Activated B cell treated with CpG ODN at 0.5 μM for 24 hours (primary cell): ENCODE measurements around the gene HS6ST1. TPM values are rescaled to one million over a fixed set of nuclear protein-coding genes. Genes with fewer than 3 reads are reported as not detected.

Experiments used
- ATAC-seq: fragments of 200-7000 bp; cut with Tn5 transposase; one replicate; pipeline ENCODE4 v1.10.0; 2021; ENCODE audit warnings: low read depth, mild to moderate bottlenecking, moderate library complexity
- CTCF ChIA-PET: fragments of 350-600 bp; sonication (Branson Sonifier 250); formaldehyde crosslinking; loops from one replicate; lab custom pipeline; 2021; ENCODE audit warnings: antibody characterized with exemption; lab: Charles Lee
- POLR2A ChIA-PET: fragments of 350-600 bp; sonication (Branson Sonifier 250); formaldehyde crosslinking; loops from one replicate; lab custom pipeline; 2021; ENCODE audit warnings: antibody characterized with exemption; lab: Charles Lee
- DNase-seq: peaks from one replicate; pipeline ENCODE4 v3.0.0; 2022
- H3K27ac Mint-ChIP-seq: one replicate; pipeline ENCODE4 v1.8.0; 2020; ENCODE audit warnings: mixed read lengths
- H3K27me3 Mint-ChIP-seq: one replicate; pipeline ENCODE4 v1.8.0; 2021; ENCODE audit warnings: mixed read lengths
- H3K36me3 Mint-ChIP-seq: one replicate; pipeline ENCODE4 v1.8.0; 2021; ENCODE audit warnings: low read depth, mixed read lengths
- H3K4me1 Mint-ChIP-seq: one replicate; pipeline ENCODE4 v1.8.0; 2021; ENCODE audit warnings: mixed read lengths
- H3K4me3 Mint-ChIP-seq: one replicate; pipeline ENCODE4 v1.8.0; 2020; ENCODE audit warnings: mild to moderate bottlenecking, mixed read lengths
- H3K9me3 Mint-ChIP-seq: one replicate; pipeline ENCODE4 v1.8.0; 2020; ENCODE audit warnings: mixed read lengths
- intact Hi-C: fragments of 100-400 bp; cut with micrococcal nuclease; formaldehyde crosslinking; loops from one replicate; pipeline ENCODE4 v1.15.1; 2024
- total RNA-seq: library from RNA; stranded (reverse); gene quantifications from 2 replicates; pipeline ENCODE4 v1.2.3, GENCODE V29; 2022
- TF ChIP-seq, protein P1 (sequence below): fragments of 200-600 bp; IDR thresholded peaks from one replicate; pipeline ENCODE4 v1.8.0; 2022; ENCODE audit warnings: antibody characterized with exemption, mild to moderate bottlenecking

Gene HS6ST1
- total RNA-seq, 1 donor from 2014 or later, result 16.9 TPM

DNA sequence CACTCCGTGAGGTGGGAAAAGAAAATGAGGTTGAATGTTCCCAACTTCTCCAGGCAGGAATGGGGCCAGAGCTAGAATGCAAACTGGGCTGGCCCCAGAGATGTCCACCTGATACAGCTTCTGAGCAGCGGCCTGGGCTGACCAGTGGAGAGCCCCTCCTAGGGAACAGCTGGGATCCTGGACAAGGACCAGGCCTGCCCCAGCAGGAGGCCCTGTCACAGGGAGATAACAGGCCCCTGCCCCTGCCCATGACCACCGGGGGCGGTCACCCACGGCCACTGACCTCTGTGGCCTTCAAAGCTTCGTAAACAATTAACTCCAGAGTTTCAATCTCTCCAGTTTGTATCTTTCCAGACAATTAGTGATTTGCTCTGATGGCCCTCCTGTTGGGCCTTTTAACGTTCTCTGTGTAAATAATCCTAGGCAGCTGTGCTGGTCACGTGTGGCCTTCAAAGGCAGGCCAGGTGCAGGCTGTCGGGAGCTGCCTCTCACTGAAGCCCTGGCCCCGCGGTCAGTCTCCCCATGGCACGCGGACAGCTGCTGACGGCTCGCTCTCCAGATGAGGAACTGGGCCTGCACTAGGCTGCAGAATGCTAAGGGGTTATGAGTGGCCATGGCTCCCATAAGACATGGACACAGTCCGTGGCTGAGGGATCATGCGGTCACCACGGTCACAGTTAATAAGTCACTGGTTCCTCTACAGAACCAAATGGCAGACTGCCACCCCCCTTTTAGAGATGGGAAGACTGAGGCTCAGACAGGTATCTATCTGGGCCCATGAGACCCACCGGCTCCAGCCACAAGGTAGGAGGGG, 9.2 kb downstream of the HS6ST1 start:
- Mint-ChIP-seq H3K4me1 (peaks cover 40% of the 10 kb centered on the region), H3K36me3 (peaks cover 8% of the 10 kb centered on the region), H3K9me3 (no peaks in the 10 kb centered on the region), H3K27me3 (no peaks in the 10 kb centered on the region), H3K27ac (no peak overlapping the region), H3K4me3 (no peak overlapping the region)
- TF ChIP-seq, protein P1, sequence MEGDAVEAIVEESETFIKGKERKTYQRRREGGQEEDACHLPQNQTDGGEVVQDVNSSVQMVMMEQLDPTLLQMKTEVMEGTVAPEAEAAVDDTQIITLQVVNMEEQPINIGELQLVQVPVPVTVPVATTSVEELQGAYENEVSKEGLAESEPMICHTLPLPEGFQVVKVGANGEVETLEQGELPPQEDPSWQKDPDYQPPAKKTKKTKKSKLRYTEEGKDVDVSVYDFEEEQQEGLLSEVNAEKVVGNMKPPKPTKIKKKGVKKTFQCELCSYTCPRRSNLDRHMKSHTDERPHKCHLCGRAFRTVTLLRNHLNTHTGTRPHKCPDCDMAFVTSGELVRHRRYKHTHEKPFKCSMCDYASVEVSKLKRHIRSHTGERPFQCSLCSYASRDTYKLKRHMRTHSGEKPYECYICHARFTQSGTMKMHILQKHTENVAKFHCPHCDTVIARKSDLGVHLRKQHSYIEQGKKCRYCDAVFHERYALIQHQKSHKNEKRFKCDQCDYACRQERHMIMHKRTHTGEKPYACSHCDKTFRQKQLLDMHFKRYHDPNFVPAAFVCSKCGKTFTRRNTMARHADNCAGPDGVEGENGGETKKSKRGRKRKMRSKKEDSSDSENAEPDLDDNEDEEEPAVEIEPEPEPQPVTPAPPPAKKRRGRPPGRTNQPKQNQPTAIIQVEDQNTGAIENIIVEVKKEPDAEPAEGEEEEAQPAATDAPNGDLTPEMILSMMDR, result no peak
- POLR2A ChIA-PET, result no interaction called here
- DNase-seq (no peak), ATAC-seq (no peak)
- CTCF ChIA-PET, result interaction anchor here (0.8 kb wide), 1 partner anchor 12 kb away, joined by 3 read pairs; no protein-coding TSS in a partner anchor
- intact Hi-C loops, result loop anchor here (10.0 kb wide), 1 partner anchor 135 kb away; no protein-coding TSS in a partner anchor

DNA sequence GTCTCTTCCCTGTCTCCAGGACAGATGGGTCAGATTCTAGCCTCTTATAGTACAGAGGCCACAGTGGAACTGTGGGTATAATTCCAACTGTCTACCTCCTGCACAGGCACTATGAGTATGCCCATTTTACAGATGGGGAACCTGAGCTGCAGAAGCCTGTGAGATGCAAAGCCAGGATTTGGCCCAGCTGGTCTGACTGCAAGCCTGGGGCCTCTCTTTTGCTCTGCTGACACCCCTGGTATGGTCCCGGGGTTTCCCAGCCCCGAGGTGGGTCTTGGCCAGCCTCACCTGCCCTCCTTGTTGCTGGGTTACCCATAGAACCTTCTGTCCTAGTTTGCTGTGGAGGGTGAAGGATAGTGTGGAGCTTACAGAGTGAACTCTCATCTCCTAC, 9.8 kb downstream of the HS6ST1 start:
- Mint-ChIP-seq H3K36me3 (peaks cover 4% of the 10 kb centered on the region), H3K4me1 (peaks cover 41% of the 10 kb centered on the region), H3K27me3 (no peaks in the 10 kb centered on the region), H3K4me3 (no peak overlapping the region), H3K27ac (no peak overlapping the region), H3K9me3 (no peaks in the 10 kb centered on the region)
- TF ChIP-seq, protein P1, result no peak
- ChIA-PET CTCF (interaction anchor here (0.8 kb wide), 1 partner anchor 12 kb away, joined by 3 read pairs; no protein-coding TSS in a partner anchor), POLR2A (no interaction called here)
- ATAC-seq, result no peak
- DNase-seq, result no peak
- intact Hi-C loops, result no loop called here

DNA sequence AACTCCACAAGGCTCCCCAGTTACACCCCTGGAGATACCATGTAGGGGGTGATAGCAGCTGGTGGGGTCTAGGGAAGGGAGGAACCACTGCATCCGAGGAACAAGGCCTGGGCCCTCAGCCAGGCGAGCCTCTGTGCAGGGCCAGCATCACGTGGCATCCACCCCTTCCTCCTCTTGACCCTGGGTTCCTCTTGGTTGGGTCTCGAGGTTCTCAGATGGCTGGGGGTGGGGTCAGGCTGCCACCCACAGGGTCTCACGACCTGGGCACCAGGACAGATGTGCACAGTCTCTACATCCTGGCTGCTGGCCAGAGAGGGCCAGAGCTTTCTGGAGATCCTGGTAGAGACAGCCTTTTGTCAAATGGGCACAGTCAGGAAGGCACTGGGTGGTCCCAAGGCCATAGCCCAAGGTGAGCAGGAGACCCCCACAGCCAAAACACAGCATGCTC, 10.4 kb downstream of the HS6ST1 start:
- H3K9me3 Mint-ChIP-seq, result no peaks in the 10 kb centered on the region
- TF ChIP-seq, protein P1, result no peak
- ATAC-seq (no peak), DNase-seq (no peak)
- intact Hi-C loops, result no loop called here
- H3K27ac Mint-ChIP-seq, result no peak overlapping the region
- H3K36me3 Mint-ChIP-seq, result peaks cover 4% of the 10 kb centered on the region
- peaks cover 43% of the 10 kb centered on the region for H3K4me1 Mint-ChIP-seq
- H3K27me3 Mint-ChIP-seq, result no peaks in the 10 kb centered on the region
- POLR2A ChIA-PET, result no interaction called here
- CTCF ChIA-PET, result no interaction called here
- H3K4me3 Mint-ChIP-seq, result no peak overlapping the region

DNA sequence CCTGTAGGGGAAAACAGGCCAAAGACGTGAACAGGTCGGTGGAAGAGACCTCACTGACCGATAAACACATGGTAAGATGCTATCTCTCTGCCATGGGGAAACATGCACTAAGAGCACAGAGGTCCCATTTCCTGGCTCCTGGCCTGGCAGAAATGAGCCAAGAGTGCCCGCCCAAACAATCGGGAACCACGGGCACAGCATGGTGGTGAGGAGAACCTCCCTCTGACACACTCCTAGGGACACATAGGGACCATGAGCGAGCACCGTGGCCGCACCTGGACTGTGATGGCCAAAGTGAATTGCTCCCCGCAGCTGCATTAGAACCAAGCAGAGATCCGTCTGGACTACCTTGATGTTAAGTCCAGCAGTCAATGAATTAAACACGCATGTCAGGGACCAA, 11.1 kb downstream of the HS6ST1 start:
- ATAC-seq, result no peak
- Mint-ChIP-seq H3K4me1 (peaks cover 42% of the 10 kb centered on the region), H3K9me3 (no peaks in the 10 kb centered on the region), H3K4me3 (no peak overlapping the region), H3K27me3 (no peaks in the 10 kb centered on the region), H3K36me3 (peaks cover 4% of the 10 kb centered on the region), H3K27ac (no peak overlapping the region)
- TF ChIP-seq, protein P1, result no peak
- intact Hi-C loops, result no loop called here
- DNase-seq, result no peak
- CTCF ChIA-PET, result no interaction called here
- POLR2A ChIA-PET, result no interaction called here

DNA sequence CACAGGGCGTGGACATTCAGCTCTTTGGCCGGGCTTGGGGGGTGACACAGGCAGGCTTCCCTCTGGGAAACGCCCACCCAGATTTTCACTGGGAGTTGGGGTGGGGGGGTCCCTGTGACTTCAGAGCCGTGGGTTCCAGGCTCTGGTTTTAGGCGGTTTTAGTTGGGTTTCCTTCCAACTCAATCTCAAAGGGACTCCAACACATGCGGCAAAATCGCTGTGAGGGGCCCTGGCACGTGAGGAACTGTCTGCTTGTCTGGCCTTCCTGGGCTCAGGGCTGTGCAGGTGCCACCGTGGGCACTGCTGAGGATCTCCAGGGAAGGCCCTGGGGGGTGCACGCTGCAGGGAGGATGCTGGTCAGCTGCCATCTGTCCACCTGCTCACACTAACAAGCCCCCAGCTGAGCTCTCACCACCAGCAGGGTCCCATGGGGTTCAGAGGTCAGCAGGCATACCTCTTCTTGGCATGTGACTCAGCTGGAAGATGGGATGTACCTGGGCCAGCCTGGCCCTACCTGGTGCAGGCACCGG, 11.7 kb downstream of the HS6ST1 start:
- peaks cover 4% of the 10 kb centered on the region for H3K36me3 Mint-ChIP-seq
- no peaks in the 10 kb centered on the region for H3K9me3 Mint-ChIP-seq
- intact Hi-C loops, result no loop called here
- TF ChIP-seq, protein P1, result no peak
- no peak overlapping the region for H3K27ac Mint-ChIP-seq
- ChIA-PET POLR2A (no interaction called here), CTCF (no interaction called here)
- no peaks in the 10 kb centered on the region for H3K27me3 Mint-ChIP-seq
- H3K4me1 Mint-ChIP-seq, result peaks cover 40% of the 10 kb centered on the region
- ATAC-seq (no peak), DNase-seq (no peak)
- no peak overlapping the region for H3K4me3 Mint-ChIP-seq
